RWPE2 (cell line): ENCODE data around the gene AMZ1.
A peak's percentile ranks its signal among the peaks of the same experiment; 100 is the strongest.

ENCODE experiments used
- ATAC-seq: fragments of 200-7000 bp; cut with Tn5 transposase; 3 replicates; pipeline ENCODE4 v1.9.1; 2021; ENCODE audit warnings: low read depth
- DNase-seq: peaks from one replicate; pipeline ENCODE4 v3.0.0-alpha.2; 2020; ENCODE audit warnings: low spot score
- H3K27ac ChIP-seq: fragments of 450-650 bp; 2 replicates; pipeline ENCODE4 v1.5.1; 2017; ENCODE audit warnings: mild to moderate bottlenecking; ENCODE audit not compliant: poor library complexity, severe bottlenecking
- H3K27me3 ChIP-seq: fragments of 250-450 bp; sonication (Bioruptor Pico); 2 replicates; pipeline ENCODE4 v1.5.1; 2021; ENCODE audit warnings: mild to moderate bottlenecking, moderate library complexity; ENCODE audit not compliant: insufficient read depth, poor library complexity, severe bottlenecking
- H3K36me3 ChIP-seq: fragments of 250-450 bp; sonication (Bioruptor Pico); 2 replicates; pipeline ENCODE4 v1.5.1; 2020; ENCODE audit warnings: low read depth, mild to moderate bottlenecking, moderate library complexity
- H3K4me1 ChIP-seq: fragments of 250-450 bp; sonication (Bioruptor Pico); 2 replicates; pipeline ENCODE4 v1.5.1; 2021; ENCODE audit warnings: mild to moderate bottlenecking, moderate library complexity; ENCODE audit not compliant: insufficient read depth, poor library complexity, severe bottlenecking
- H3K4me3 ChIP-seq: fragments of 250-450 bp; sonication (Bioruptor Pico); 2 replicates; pipeline ENCODE4 v1.5.1; 2021; ENCODE audit warnings: mild to moderate bottlenecking, moderate library complexity; ENCODE audit not compliant: severe bottlenecking
- H3K9me3 ChIP-seq: fragments of 250-450 bp; sonication (Bioruptor Pico); 2 replicates; pipeline ENCODE4 v1.5.1; 2021; ENCODE audit warnings: mild to moderate bottlenecking, moderate library complexity; ENCODE audit not compliant: severe bottlenecking
- CTCF ChIP-seq: fragments of 450-650 bp; IDR thresholded peaks from one replicate; pipeline ENCODE4 v1.5.1; 2017; ENCODE audit warnings: mild to moderate bottlenecking, moderate library complexity; ENCODE audit not compliant: poor library complexity, severe bottlenecking

The AMZ1 gene

GRCh38 chr7:2729031-2729892, 41.3 kb downstream of the AMZ1 start:
- H3K27me3 ChIP-seq: no peaks in the 10 kb centered on the region
- DNase-seq (no peak), ATAC-seq (no peak)
- no peak for TF ChIP-seq CTCF
- H3K9me3 ChIP-seq: peaks cover 2% of the 10 kb centered on the region
- H3K4me3 ChIP-seq: no peak overlapping the region
- peaks cover 47% of the 10 kb centered on the region for H3K36me3 ChIP-seq
- H3K4me1 ChIP-seq: peaks cover 5% of the 10 kb centered on the region
- no peak overlapping the region for H3K27ac ChIP-seq

DNA sequence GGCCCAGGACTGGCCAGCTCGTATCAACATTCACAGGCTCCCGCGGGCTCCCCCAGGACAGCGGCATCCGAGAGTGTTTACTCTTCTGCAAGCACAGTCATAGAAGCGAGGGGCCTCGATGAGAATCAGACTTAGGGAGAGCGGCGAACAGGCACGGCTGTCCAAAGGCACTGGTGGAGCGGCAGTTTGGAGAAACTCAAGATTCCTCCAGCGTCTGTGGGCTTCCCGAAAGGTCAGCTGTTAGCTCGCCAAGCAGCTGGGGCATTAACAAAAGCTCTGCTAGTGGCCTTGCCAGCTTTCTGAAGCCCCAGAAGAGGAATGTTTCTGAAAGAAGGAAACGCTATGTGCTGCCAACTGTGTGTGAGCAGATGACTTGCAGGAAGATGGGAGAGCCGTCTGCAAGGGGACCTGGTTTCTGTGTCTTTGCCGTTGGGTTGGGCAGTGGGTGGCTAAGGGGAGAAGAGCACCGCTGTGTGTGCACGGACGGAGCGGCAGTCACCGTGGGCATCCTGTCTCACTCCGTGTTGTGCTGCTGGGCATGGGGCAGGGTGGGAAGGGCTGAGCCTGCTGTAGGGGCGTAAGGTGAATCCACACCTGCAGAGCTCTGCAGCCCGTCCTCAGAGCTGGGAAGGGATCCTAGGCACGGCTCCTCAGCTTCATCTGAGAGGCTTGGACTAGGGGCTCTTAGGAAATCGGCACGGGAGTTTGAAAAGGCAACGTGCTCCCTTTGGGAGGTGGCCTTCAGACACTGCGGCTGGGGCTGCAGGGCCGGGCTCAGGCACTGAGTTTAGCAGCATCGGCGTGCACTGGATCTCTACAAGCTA, 42.1 kb downstream of the AMZ1 start:
- Histone ChIP-seq H3K36me3 (peaks cover 47% of the 10 kb centered on the region), H3K4me3 (no peak overlapping the region), H3K9me3 (peaks cover 2% of the 10 kb centered on the region), H3K4me1 (peaks cover 5% of the 10 kb centered on the region), H3K27ac (no peak overlapping the region), H3K27me3 (no peaks in the 10 kb centered on the region)
- ATAC-seq (no peak; the same call in 2 of the 3 replicates), DNase-seq (peak; percentile 19)
- no peak for TF ChIP-seq CTCF

GRCh38 chr7:2730846-2731770, 43.1 kb downstream of the AMZ1 start:
- Histone ChIP-seq H3K36me3 (peaks cover 47% of the 10 kb centered on the region), H3K4me1 (peaks cover 5% of the 10 kb centered on the region), H3K9me3 (peaks cover 2% of the 10 kb centered on the region), H3K27me3 (no peaks in the 10 kb centered on the region), H3K4me3 (no peak overlapping the region), H3K27ac (no peak overlapping the region)
- no peak for DNase-seq
- TF ChIP-seq CTCF: no peak
- ATAC-seq: no peak

GRCh38 chr7:2732388-2732787, 44.4 kb downstream of the AMZ1 start:
- H3K36me3 ChIP-seq: peaks cover 38% of the 10 kb centered on the region
- peaks cover 2% of the 10 kb centered on the region for H3K9me3 ChIP-seq
- DNase-seq (no peak), ATAC-seq (no peak)
- H3K27ac ChIP-seq: no peak overlapping the region
- H3K27me3 ChIP-seq: no peaks in the 10 kb centered on the region
- TF ChIP-seq CTCF: no peak
- no peak overlapping the region for H3K4me3 ChIP-seq
- H3K4me1 ChIP-seq: peaks cover 5% of the 10 kb centered on the region
